ENCODE results near the gene TMEFF2.

- TF ChIP-seq, protein P1, sequence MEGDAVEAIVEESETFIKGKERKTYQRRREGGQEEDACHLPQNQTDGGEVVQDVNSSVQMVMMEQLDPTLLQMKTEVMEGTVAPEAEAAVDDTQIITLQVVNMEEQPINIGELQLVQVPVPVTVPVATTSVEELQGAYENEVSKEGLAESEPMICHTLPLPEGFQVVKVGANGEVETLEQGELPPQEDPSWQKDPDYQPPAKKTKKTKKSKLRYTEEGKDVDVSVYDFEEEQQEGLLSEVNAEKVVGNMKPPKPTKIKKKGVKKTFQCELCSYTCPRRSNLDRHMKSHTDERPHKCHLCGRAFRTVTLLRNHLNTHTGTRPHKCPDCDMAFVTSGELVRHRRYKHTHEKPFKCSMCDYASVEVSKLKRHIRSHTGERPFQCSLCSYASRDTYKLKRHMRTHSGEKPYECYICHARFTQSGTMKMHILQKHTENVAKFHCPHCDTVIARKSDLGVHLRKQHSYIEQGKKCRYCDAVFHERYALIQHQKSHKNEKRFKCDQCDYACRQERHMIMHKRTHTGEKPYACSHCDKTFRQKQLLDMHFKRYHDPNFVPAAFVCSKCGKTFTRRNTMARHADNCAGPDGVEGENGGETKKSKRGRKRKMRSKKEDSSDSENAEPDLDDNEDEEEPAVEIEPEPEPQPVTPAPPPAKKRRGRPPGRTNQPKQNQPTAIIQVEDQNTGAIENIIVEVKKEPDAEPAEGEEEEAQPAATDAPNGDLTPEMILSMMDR (conservative IDR thresholded peaks at IDR 0.05; ENCODE audit: low read length) = no peak
- TF ChIP-seq EZH2phosphoT487 (IDR thresholded peaks at IDR 0.05; ENCODE audit: borderline replicate concordance) = no peak
Observed at GRCh38 chr2:191929288-191929687, 265.4 kb downstream of the TMEFF2 start.

Measured in Loucy (cell line).